GM12875 (cell line): ENCODE data around the gene ARHGAP21.
"Not testable (repeated sequence)": the region's sequence is repeated elsewhere in the genome, so short reads cannot be mapped to it uniquely, and the experiment has no call there.

Source experiments
- H3K4me3 ChIP-seq: one replicate; pipeline ENCODE4 v1.5.1; 2011; ENCODE audit warnings: low read depth, low read length, control low read depth
- CTCF ChIP-seq: IDR thresholded peaks from 2 replicates; pipeline ENCODE4 v1.5.1; 2011; ENCODE audit warnings: low read depth, mild to moderate bottlenecking, control low read depth, inconsistent platforms, low read length, moderate library complexity, borderline replicate concordance; ENCODE audit not compliant: insufficient read depth

Gene ARHGAP21

GRCh38 chr10:24731942-24732341 is 8.3 kb upstream of the ARHGAP21 start:
- no peak for TF ChIP-seq CTCF
- no peak overlapping the region for H3K4me3 ChIP-seq

- TF ChIP-seq CTCF: no peak
- no peak overlapping the region for H3K4me3 ChIP-seq
These were observed 7.1 kb upstream of the ARHGAP21 start for GRCh38 chr10:24730811-24731210.

GRCh38 chr10:24727786-24728185 is 4.1 kb upstream of the ARHGAP21 start:
- H3K4me3 ChIP-seq: no peak overlapping the region
- TF ChIP-seq CTCF: no peak

GRCh38 chr10:24726626-24727025 is 2.9 kb upstream of the ARHGAP21 start:
- no peak overlapping the region for H3K4me3 ChIP-seq
- TF ChIP-seq CTCF: no peak

- H3K4me3 ChIP-seq: not testable (repeated sequence)
These were observed 2.3 kb upstream of the ARHGAP21 start for GRCh38 chr10:24726029-24726428.

GRCh38 chr10:24724381-24725228 is 918 bp upstream of the ARHGAP21 start:
- TF ChIP-seq CTCF: no peak
- peak overlapping the region; percentile 40 for H3K4me3 ChIP-seq

GRCh38 chr10:24723386-24723787 is 300 bp downstream of the ARHGAP21 start:
- no peak for TF ChIP-seq CTCF
- peak overlapping the region; percentile 63 for H3K4me3 ChIP-seq
